WTC11 (cell line): ENCODE data around the gene PIGU. TPM values are rescaled to one million over a fixed set of nuclear protein-coding genes. Genes with fewer than 3 reads are reported as not detected.

ENCODE experiments used
- ATAC-seq: fragments of 200-7000 bp; cut with Tn5 transposase; 2 replicates; pipeline ENCODE4 v1.10.0; 2021; ENCODE audit warnings: mild to moderate bottlenecking, moderate library complexity
- CTCF ChIA-PET: fragments of 300-600 bp; sonication (Branson Sonifier 250); formaldehyde crosslinking; loops from one replicate; lab custom pipeline; 2021; ENCODE audit warnings: antibody characterized with exemption; lab: Charles Lee
- POLR2A ChIA-PET: fragments of 350-600 bp; sonication (Branson Sonifier 250); formaldehyde crosslinking; loops from one replicate; lab custom pipeline; 2021; ENCODE audit warnings: antibody characterized with exemption; lab: Charles Lee
- DNase-seq: peaks from one replicate; pipeline ENCODE4 v3.0.0; 2021; ENCODE audit warnings: low spot score
- H3K27ac Mint-ChIP-seq: 2 replicates; pipeline ENCODE4 v1.8.0; 2021; ENCODE audit warnings: mixed read lengths
- H3K27me3 Mint-ChIP-seq: 2 replicates; pipeline ENCODE4 v1.8.0; 2021; ENCODE audit warnings: low read depth, mild to moderate bottlenecking, moderate library complexity, mixed read lengths
- H3K36me3 Mint-ChIP-seq: 2 replicates; pipeline ENCODE4 v1.8.0; 2021; ENCODE audit warnings: mixed read lengths
- H3K4me1 Mint-ChIP-seq: 2 replicates; pipeline ENCODE4 v1.8.0; 2022; ENCODE audit warnings: mixed read lengths
- H3K4me3 Mint-ChIP-seq: 2 replicates; pipeline ENCODE4 v1.8.0; 2021; ENCODE audit warnings: mild to moderate bottlenecking, moderate library complexity, mixed read lengths
- H3K9me3 Mint-ChIP-seq: 2 replicates; pipeline ENCODE4 v1.8.0; 2021; ENCODE audit warnings: mixed read lengths
- ARID4B ChIP-seq: sonication (generic); formaldehyde crosslinking; IDR thresholded peaks from 2 replicates; pipeline ENCODE4 v1.8.0; 2023; ENCODE audit warnings: missing genetic modification reagents, mild to moderate bottlenecking, borderline replicate concordance
- ELF4 ChIP-seq: sonication (generic); formaldehyde crosslinking; IDR thresholded peaks from 2 replicates; pipeline ENCODE4 v1.8.1; 2022; ENCODE audit warnings: low read depth, mild to moderate bottlenecking, moderate library complexity, missing genetic modification reagents
- EMX1 ChIP-seq: fragments of 250-450 bp; sonication (Bioruptor Pico); IDR thresholded peaks from 2 replicates; pipeline ENCODE4 v1.8.0; 2021; ENCODE audit warnings: mild to moderate bottlenecking
- GTF2I ChIP-seq: fragments of 250-450 bp; sonication (Bioruptor Pico); conservative IDR thresholded peaks from 2 replicates; pipeline ENCODE4 v1.4.0; 2021; ENCODE audit warnings: mild to moderate bottlenecking
- KAT7 ChIP-seq: sonication (generic); formaldehyde crosslinking; IDR thresholded peaks from 2 replicates; pipeline ENCODE4 v1.8.1; 2023; ENCODE audit warnings: missing genetic modification reagents, mild to moderate bottlenecking, borderline replicate concordance
- MAX ChIP-seq: sonication (generic); formaldehyde crosslinking; IDR thresholded peaks from 2 replicates; pipeline ENCODE4 v1.8.0; 2022; ENCODE audit warnings: mild to moderate bottlenecking, missing genetic modification reagents
- MYBL2 ChIP-seq: sonication (generic); formaldehyde crosslinking; IDR thresholded peaks from 2 replicates; pipeline ENCODE4 v1.8.1; 2023; ENCODE audit warnings: mild to moderate bottlenecking, moderate library complexity, missing genetic modification reagents
- NFATC4 ChIP-seq: fragments of 250-450 bp; sonication (Bioruptor Pico); IDR thresholded peaks from 2 replicates; pipeline ENCODE4 v1.9.0; 2021; ENCODE audit warnings: mild to moderate bottlenecking
- NFE2L1 ChIP-seq: sonication (generic); formaldehyde crosslinking; IDR thresholded peaks from 2 replicates; pipeline ENCODE4 v1.8.1; 2023; ENCODE audit warnings: missing genetic modification reagents
- NR1H2 ChIP-seq: sonication (generic); formaldehyde crosslinking; IDR thresholded peaks from 2 replicates; pipeline ENCODE4 v1.9.0; 2021; ENCODE audit warnings: mild to moderate bottlenecking, moderate library complexity, missing genetic modification reagents
- PRDM15 ChIP-seq: sonication (generic); formaldehyde crosslinking; IDR thresholded peaks from 2 replicates; pipeline ENCODE4 v1.8.0; 2022; ENCODE audit warnings: missing genetic modification reagents
- SMAD4 ChIP-seq: sonication (generic); formaldehyde crosslinking; IDR thresholded peaks from 2 replicates; pipeline ENCODE4 v1.8.0; 2022; ENCODE audit warnings: mild to moderate bottlenecking, missing genetic modification reagents
- STAT6 ChIP-seq: sonication (generic); formaldehyde crosslinking; conservative IDR thresholded peaks from 2 replicates; pipeline ENCODE4 v1.8.1; 2023; ENCODE audit warnings: mild to moderate bottlenecking, low read depth, missing genetic modification reagents, moderate library complexity
- TP53 ChIP-seq: sonication (generic); formaldehyde crosslinking; IDR thresholded peaks from 2 replicates; pipeline ENCODE4 v1.8.1; 2023; ENCODE audit warnings: mild to moderate bottlenecking, missing genetic modification reagents
- ZNF138 ChIP-seq: sonication (generic); formaldehyde crosslinking; conservative IDR thresholded peaks from 2 replicates; pipeline ENCODE4 v1.8.1; 2022; ENCODE audit warnings: mild to moderate bottlenecking, moderate library complexity, missing genetic modification reagents
- ZNF317 ChIP-seq: sonication (generic); formaldehyde crosslinking; IDR thresholded peaks from 2 replicates; pipeline ENCODE4 v1.8.1; 2023; ENCODE audit warnings: low read depth, mild to moderate bottlenecking, moderate library complexity, missing genetic modification reagents, borderline replicate concordance
- ZNF396 ChIP-seq: fragments of 250-450 bp; sonication (Bioruptor Pico); IDR thresholded peaks from 2 replicates; pipeline ENCODE4 v1.8.0; 2021; ENCODE audit warnings: mild to moderate bottlenecking, moderate library complexity, borderline replicate concordance
- total RNA-seq: library from RNA; stranded (reverse); gene quantifications from 3 replicates; pipeline ENCODE4 v1.2.3, GENCODE V29; 2021
- TF ChIP-seq, protein P1 (sequence below): sonication (generic); formaldehyde crosslinking; IDR thresholded peaks from 2 replicates; pipeline ENCODE4 v1.8.1; 2023; ENCODE audit warnings: mild to moderate bottlenecking, missing genetic modification reagents
- TF ChIP-seq, protein P2 (sequence below): sonication (generic); formaldehyde crosslinking; IDR thresholded peaks from 2 replicates; pipeline ENCODE4 v1.8.1; 2023; ENCODE audit warnings: mild to moderate bottlenecking, missing genetic modification reagents

The PIGU gene
- total RNA-seq, 1 experiment from 2014 or later: 24.8 TPM

- ChIA-PET CTCF (interaction anchor here (1.4 kb wide), 1 partner anchor 31 kb away, joined by 4 read pairs; the partner anchor contains the start of gene TP53INP2), POLR2A (no interaction called here)
- Mint-ChIP-seq H3K27me3 (no peaks in the 10 kb centered on the region; the same call in 1 of the 2 replicates), H3K4me3 (no peak overlapping the region), H3K4me1 (peaks cover 6% of the 10 kb centered on the region), H3K9me3 (peaks cover 7% of the 10 kb centered on the region), H3K27ac (no peak overlapping the region), H3K36me3 (0 out of 2 replicates have a peak, but pooled peaks cover 2% of the 10 kb centered on the region)
- ATAC-seq (no peak), DNase-seq (no peak)
- TF ChIP-seq ELF4 (CRISPR knock-in tag): no peak
- TF ChIP-seq ARID4B: no peak
- no peak for TF ChIP-seq ZNF396 (CRISPR knock-in tag)
- TF ChIP-seq, protein P1, sequence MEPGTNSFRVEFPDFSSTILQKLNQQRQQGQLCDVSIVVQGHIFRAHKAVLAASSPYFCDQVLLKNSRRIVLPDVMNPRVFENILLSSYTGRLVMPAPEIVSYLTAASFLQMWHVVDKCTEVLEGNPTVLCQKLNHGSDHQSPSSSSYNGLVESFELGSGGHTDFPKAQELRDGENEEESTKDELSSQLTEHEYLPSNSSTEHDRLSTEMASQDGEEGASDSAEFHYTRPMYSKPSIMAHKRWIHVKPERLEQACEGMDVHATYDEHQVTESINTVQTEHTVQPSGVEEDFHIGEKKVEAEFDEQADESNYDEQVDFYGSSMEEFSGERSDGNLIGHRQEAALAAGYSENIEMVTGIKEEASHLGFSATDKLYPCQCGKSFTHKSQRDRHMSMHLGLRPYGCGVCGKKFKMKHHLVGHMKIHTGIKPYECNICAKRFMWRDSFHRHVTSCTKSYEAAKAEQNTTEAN: no peak
- no peak for TF ChIP-seq ZNF317 (CRISPR knock-in tag)
- no peak for TF ChIP-seq MAX
- TF ChIP-seq NR1H2 (CRISPR knock-in tag): no peak
- no peak for TF ChIP-seq SMAD4 (CRISPR knock-in tag)
These were observed 3.5 kb downstream of the PIGU start for GRCh38 chr20:34673412-34673811.

GRCh38 chr20:34669094-34669493 lies 7.8 kb downstream of the PIGU start:
- no peak overlapping the region for H3K4me3 Mint-ChIP-seq
- no peak for ATAC-seq

More at GRCh38 chr20:34669094-34669493, 7.8 kb downstream of the PIGU start:
- no peaks in the 10 kb centered on the region for H3K4me1 Mint-ChIP-seq
- ChIA-PET POLR2A (interaction anchor here (0.7 kb wide), 1 partner anchor 306 kb away, joined by 4 read pairs; the partner anchor contains the start of gene ITCH), CTCF (interaction anchor here (0.6 to 1.3 kb wide), 2 partner anchors 132 to 367 kb away, joined by 3 to 4 read pairs; no protein-coding TSS in a partner anchor)
- no peak overlapping the region for H3K27ac Mint-ChIP-seq
- TF ChIP-seq KAT7 (CRISPR knock-in tag): no peak
- TF ChIP-seq GTF2I: no peak
- TF ChIP-seq PRDM15 (CRISPR knock-in tag): no peak
- no peak for TF ChIP-seq NFE2L1
- TF ChIP-seq NFATC4 (CRISPR knock-in tag): no peak
- no peak for TF ChIP-seq ZNF138 (CRISPR knock-in tag)
- TF ChIP-seq STAT6 (CRISPR knock-in tag): no peak
- no peak for TF ChIP-seq EMX1 (CRISPR knock-in tag)
- TF ChIP-seq, protein P2, sequence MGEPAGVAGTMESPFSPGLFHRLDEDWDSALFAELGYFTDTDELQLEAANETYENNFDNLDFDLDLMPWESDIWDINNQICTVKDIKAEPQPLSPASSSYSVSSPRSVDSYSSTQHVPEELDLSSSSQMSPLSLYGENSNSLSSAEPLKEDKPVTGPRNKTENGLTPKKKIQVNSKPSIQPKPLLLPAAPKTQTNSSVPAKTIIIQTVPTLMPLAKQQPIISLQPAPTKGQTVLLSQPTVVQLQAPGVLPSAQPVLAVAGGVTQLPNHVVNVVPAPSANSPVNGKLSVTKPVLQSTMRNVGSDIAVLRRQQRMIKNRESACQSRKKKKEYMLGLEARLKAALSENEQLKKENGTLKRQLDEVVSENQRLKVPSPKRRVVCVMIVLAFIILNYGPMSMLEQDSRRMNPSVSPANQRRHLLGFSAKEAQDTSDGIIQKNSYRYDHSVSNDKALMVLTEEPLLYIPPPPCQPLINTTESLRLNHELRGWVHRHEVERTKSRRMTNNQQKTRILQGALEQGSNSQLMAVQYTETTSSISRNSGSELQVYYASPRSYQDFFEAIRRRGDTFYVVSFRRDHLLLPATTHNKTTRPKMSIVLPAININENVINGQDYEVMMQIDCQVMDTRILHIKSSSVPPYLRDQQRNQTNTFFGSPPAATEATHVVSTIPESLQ: no peak
- no peak for TF ChIP-seq MYBL2 (CRISPR knock-in tag)
- no peak for TF ChIP-seq TP53
- TF ChIP-seq, all 79 proteins: peak for 0
- Mint-ChIP-seq H3K9me3 (peaks cover 7% of the 10 kb centered on the region), H3K36me3 (0 out of 2 replicates have a peak, but pooled peaks cover 2% of the 10 kb centered on the region), H3K27me3 (no peaks in the 10 kb centered on the region; the same call in 1 of the 2 replicates)
- DNase-seq: no peak
